Natural killer cell (primary cell): ENCODE results near the gene ETNK2. TPM values are rescaled to one million over a fixed set of nuclear protein-coding genes. Genes with fewer than 3 reads are reported as not detected.

Experiments
- ATAC-seq, 3 donors: fragments of 150-1000 bp in 2 of 3; fragments of 200-7000 bp in 1 of 3; cut with Tn5 transposase; 1 replicate in 1 of 3; 2 replicates in 2 of 3; pipeline ENCODE4 v1.10.0; 2021; ENCODE audit warnings: mild to moderate bottlenecking in 2 of 3, moderate library complexity in 2 of 3
- DNase-seq, 2 donors: peaks; one replicate each; pipeline versions ENCODE4 v3.0.0 to v3.0.0-alpha.2; 2013 to 2021; ENCODE audit warnings: mixed read lengths in 1 of 2
- H3K27ac ChIP-seq: one replicate; pipeline ENCODE4 v1.5.1; 2013; ENCODE audit warnings: mild to moderate bottlenecking, low read length
- H3K27me3 ChIP-seq: one replicate; pipeline ENCODE4 v1.6.1; 2013; ENCODE audit warnings: low read length; ENCODE audit not compliant: control insufficient read depth, insufficient read depth
- H3K36me3 ChIP-seq: one replicate; pipeline ENCODE4 v1.6.1; 2013; ENCODE audit warnings: low read length; ENCODE audit not compliant: control insufficient read depth, insufficient read depth
- H3K4me1 ChIP-seq: one replicate; pipeline ENCODE4 v1.6.1; 2013; ENCODE audit warnings: low read length; ENCODE audit not compliant: control insufficient read depth, insufficient read depth
- H3K4me3 ChIP-seq: one replicate; pipeline ENCODE4 v1.5.1; 2013; ENCODE audit warnings: low read length
- H3K9me3 ChIP-seq: one replicate; pipeline ENCODE4 v1.6.1; 2013; ENCODE audit warnings: low read length; ENCODE audit not compliant: control insufficient read depth, insufficient read depth
- H3K27ac Mint-ChIP-seq, 2 donors: one replicate each; pipeline ENCODE4 v1.8.0; 2022; ENCODE audit warnings: mild to moderate bottlenecking in 2 of 2, mixed read lengths in 2 of 2, moderate library complexity in 1 of 2
- H3K27me3 Mint-ChIP-seq, 2 donors: one replicate each; pipeline ENCODE4 v1.8.0; 2022; ENCODE audit warnings: low read depth in 2 of 2, mixed read lengths in 2 of 2
- H3K36me3 Mint-ChIP-seq: one replicate; pipeline ENCODE4 v1.8.0; 2022; ENCODE audit warnings: mixed read lengths
- H3K4me1 Mint-ChIP-seq, 2 donors: one replicate each; pipeline ENCODE4 v1.8.0; 2022; ENCODE audit warnings: mixed read lengths in 2 of 2
- H3K4me3 Mint-ChIP-seq: one replicate; pipeline ENCODE4 v1.8.0; 2022; ENCODE audit warnings: mild to moderate bottlenecking, moderate library complexity, mixed read lengths
- H3K9me3 Mint-ChIP-seq, 2 donors: one replicate each; pipeline ENCODE4 v1.8.0; 2022; ENCODE audit warnings: mixed read lengths in 2 of 2
- WGBS: methylation state at CpG from one replicate; pipeline ENCODE4 v1.1.7; 2013; ENCODE audit warnings: missing lambda C conversion rate; ENCODE audit not compliant: insufficient coverage; 5-methylcytosine and 5-hydroxymethylcytosine counted together
- intact Hi-C: fragments of 100-400 bp; cut with micrococcal nuclease; formaldehyde crosslinking; loops from one replicate; pipeline ENCODE4 v1.14.2; 2022
- total RNA-seq, 4 donors: library from RNA; stranded (reverse); fragments of 120-200 nt in 1 of 4; gene quantifications; one replicate each; pipeline versions ENCODE4 v1.2.3 to v1.2.4, GENCODE V29; 2013 to 2022
- TF ChIP-seq, protein P1 (sequence below): fragments of 200-600 bp; IDR thresholded peaks from one replicate; pipeline ENCODE4 v1.8.0; 2022; ENCODE audit warnings: antibody characterized with exemption

ETNK2 gene
- total RNA-seq, 3 donors from 2014 or later (not counting 1 experiment from before 2014, with no cell fraction given), result 5.1 to 5.8 (median 5.5) TPM

DNA sequence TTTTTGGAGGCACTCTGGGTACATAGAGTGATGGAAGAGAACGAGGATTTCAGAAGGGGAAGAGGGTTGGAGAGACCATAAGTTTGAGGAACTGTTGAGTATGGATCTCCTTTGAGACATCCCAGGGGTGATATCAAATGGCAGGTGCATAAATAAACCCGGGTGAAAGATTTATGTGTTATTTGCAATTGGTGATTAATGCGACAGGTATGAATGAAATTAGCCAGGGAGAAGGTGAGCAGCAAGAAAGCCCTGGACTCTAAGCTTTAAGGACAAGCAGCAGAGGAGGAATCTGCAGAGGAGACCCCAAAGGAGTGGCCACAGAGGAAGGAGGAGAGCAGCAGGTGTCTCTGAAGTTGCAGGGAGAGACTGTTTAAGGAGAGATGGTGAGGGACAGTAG, 23.1 kb upstream of the ETNK2 start:
- no peak overlapping the region for H3K27ac Mint-ChIP-seq
- H3K36me3 Mint-ChIP-seq, result peaks cover 14% of the 10 kb centered on the region
- peaks cover 0 to 3% of the 10 kb centered on the region in 2 donors for H3K9me3 Mint-ChIP-seq
- peaks cover 0 to 5% of the 10 kb centered on the region in 2 donors for H3K27me3 Mint-ChIP-seq
- Histone ChIP-seq H3K36me3 (no peaks in the 10 kb centered on the region), H3K27me3 (no peaks in the 10 kb centered on the region), H3K9me3 (peaks cover 17% of the 10 kb centered on the region), H3K4me3 (no peak overlapping the region), H3K27ac (no peak overlapping the region), H3K4me1 (no peaks in the 10 kb centered on the region)
- H3K4me1 Mint-ChIP-seq, result no peaks in the 10 kb centered on the region
- TF ChIP-seq, protein P1, sequence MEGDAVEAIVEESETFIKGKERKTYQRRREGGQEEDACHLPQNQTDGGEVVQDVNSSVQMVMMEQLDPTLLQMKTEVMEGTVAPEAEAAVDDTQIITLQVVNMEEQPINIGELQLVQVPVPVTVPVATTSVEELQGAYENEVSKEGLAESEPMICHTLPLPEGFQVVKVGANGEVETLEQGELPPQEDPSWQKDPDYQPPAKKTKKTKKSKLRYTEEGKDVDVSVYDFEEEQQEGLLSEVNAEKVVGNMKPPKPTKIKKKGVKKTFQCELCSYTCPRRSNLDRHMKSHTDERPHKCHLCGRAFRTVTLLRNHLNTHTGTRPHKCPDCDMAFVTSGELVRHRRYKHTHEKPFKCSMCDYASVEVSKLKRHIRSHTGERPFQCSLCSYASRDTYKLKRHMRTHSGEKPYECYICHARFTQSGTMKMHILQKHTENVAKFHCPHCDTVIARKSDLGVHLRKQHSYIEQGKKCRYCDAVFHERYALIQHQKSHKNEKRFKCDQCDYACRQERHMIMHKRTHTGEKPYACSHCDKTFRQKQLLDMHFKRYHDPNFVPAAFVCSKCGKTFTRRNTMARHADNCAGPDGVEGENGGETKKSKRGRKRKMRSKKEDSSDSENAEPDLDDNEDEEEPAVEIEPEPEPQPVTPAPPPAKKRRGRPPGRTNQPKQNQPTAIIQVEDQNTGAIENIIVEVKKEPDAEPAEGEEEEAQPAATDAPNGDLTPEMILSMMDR, result no peak
- intact Hi-C loops, result no loop called here
- no peak overlapping the region for H3K4me3 Mint-ChIP-seq
- WGBS, result 78% methylated on average over 3 of the region's 3 CpGs
- ATAC-seq (no peak), DNase-seq (no peak)

DNA sequence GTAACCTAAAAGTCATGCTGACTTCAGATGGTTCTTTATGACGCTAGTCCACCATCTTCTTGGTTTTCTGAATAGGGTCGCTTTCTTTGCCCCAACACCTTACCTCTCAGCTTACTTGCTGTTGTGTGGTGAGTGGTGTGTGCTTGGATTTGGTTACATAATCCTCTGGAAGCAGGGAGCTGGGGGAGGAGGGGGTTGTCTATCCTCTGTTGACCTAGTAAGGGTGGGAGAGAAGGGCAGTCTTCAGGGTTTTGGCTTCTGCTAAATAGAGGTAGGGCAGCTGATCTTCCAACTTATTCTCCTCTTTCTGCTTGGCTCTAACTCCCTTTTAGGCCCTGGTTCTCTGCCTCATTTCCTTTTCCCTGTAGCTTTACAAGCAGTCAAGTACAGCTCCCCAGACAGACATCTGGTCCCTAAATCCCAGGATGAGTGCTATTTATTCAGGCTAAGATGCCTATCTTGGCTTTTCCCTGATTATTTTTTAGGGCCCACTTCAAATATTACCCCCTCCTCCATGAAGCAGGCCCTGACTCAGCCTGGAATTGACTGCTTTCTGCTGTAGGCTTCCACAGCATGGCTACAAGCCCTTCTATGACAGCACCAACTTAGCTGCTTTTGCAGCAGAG, 20.7 kb upstream of the ETNK2 start:
- H3K4me1 ChIP-seq, result no peaks in the 10 kb centered on the region
- H3K27me3 ChIP-seq, result no peaks in the 10 kb centered on the region
- TF ChIP-seq, protein P1, result no peak
- H3K27ac Mint-ChIP-seq, result no peak overlapping the region
- intact Hi-C loops, result no loop called here
- no peaks in the 10 kb centered on the region for H3K36me3 ChIP-seq
- H3K27ac ChIP-seq, result no peak overlapping the region
- DNase-seq (no peak), ATAC-seq (no peak)
- no peak overlapping the region for H3K4me3 Mint-ChIP-seq
- H3K4me3 ChIP-seq, result no peak overlapping the region
- no peaks in the 10 kb centered on the region for H3K4me1 Mint-ChIP-seq
- H3K9me3 ChIP-seq, result peaks cover 29% of the 10 kb centered on the region
- H3K9me3 Mint-ChIP-seq, result peaks cover 0 to 3% of the 10 kb centered on the region in 2 donors
- H3K36me3 Mint-ChIP-seq, result peaks cover 14% of the 10 kb centered on the region
- peaks cover 0 to 5% of the 10 kb centered on the region in 2 donors for H3K27me3 Mint-ChIP-seq
- WGBS, result 80% methylated on average over 1 of the region's 2 CpGs

DNA sequence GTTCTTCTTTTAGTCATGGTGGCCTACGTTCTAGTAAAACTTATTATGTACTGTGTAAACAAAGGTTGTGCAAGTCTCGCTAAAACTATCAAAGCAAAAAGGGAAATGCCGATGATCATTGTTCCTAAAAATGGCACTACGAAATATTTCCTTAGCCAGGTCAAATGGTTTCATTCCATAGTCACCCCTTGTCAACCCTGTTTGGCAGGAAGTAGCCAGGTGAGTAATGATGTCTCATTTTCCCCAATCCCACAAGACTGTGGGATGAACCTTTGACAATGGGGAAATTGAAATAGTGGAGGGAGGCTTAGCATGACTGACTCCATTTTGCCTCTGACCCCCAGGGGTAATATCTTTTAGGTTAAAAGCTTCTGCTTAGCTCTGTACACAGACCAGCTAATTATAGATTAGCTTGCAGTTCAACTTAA, 19.9 kb upstream of the ETNK2 start:
- no peak for DNase-seq
- H3K9me3 ChIP-seq, result peaks cover 29% of the 10 kb centered on the region
- peaks cover 0 to 8% of the 10 kb centered on the region in 2 donors for H3K27me3 Mint-ChIP-seq
- 76% methylated on average over 4 of the region's 4 CpGs for WGBS
- peaks cover 0 to 3% of the 10 kb centered on the region in 2 donors for H3K9me3 Mint-ChIP-seq
- no peak for ATAC-seq
- peaks cover 14% of the 10 kb centered on the region for H3K36me3 Mint-ChIP-seq
- TF ChIP-seq, protein P1, result no peak
- no peak overlapping the region for H3K4me3 Mint-ChIP-seq
- H3K27me3 ChIP-seq, result no peaks in the 10 kb centered on the region
- H3K4me1 Mint-ChIP-seq, result no peaks in the 10 kb centered on the region
- intact Hi-C loops, result no loop called here
- H3K27ac ChIP-seq, result no peak overlapping the region
- H3K36me3 ChIP-seq, result no peaks in the 10 kb centered on the region
- no peak overlapping the region for H3K4me3 ChIP-seq
- no peak overlapping the region for H3K27ac Mint-ChIP-seq
- no peaks in the 10 kb centered on the region for H3K4me1 ChIP-seq
